CD4-positive, alpha-beta T cell (primary cell): ENCODE data around the gene TNP1. TPM values are rescaled to one million over a fixed set of nuclear protein-coding genes. Genes with fewer than 3 reads are reported as not detected.

Source experiments
- ATAC-seq: fragments of 200-7000 bp; cut with Tn5 transposase; one replicate; pipeline ENCODE4 v1.10.0; 2022; ENCODE audit warnings: mild to moderate bottlenecking; ENCODE audit not compliant: poor library complexity
- CTCF ChIA-PET: fragments of 350-600 bp; sonication (Branson Sonifier 250); formaldehyde crosslinking; loops from one replicate; lab custom pipeline; 2021; ENCODE audit warnings: antibody characterized with exemption, inconsistent platforms; lab: Charles Lee
- POLR2A ChIA-PET: fragments of 350-600 bp; sonication (Branson Sonifier 250); formaldehyde crosslinking; loops from one replicate; lab custom pipeline; 2021; ENCODE audit warnings: antibody characterized with exemption, inconsistent platforms; lab: Charles Lee
- DNase-seq, 14 experiments: peaks; one replicate each; pipeline ENCODE4 v3.0.0-alpha.2; 2013 to 2020; ENCODE audit warnings: mixed read lengths in 2 of 14
- H3K27ac ChIP-seq, 2 donors: one replicate each; pipeline versions ENCODE4 v1.5.1 to v1.7.0; 2013; ENCODE audit warnings: low read length in 2 of 2, low read depth in 1 of 2, mild to moderate bottlenecking in 1 of 2
- H3K27me3 ChIP-seq, 2 experiments: 1 replicate in 1 of 2; 2 replicates in 1 of 2; pipeline versions ENCODE4 v1.6.1 to v1.7.0; 2013; ENCODE audit warnings: low read length in 2 of 2, control low read depth in 1 of 2, mild to moderate bottlenecking in 1 of 2, moderate library complexity in 1 of 2; ENCODE audit not compliant: insufficient read depth in 2 of 2, control insufficient read depth in 1 of 2
- H3K36me3 ChIP-seq: one replicate; pipeline ENCODE4 v1.6.1; 2013; ENCODE audit warnings: low read length, control low read depth; ENCODE audit not compliant: insufficient read depth
- H3K4me1 ChIP-seq: one replicate; pipeline ENCODE4 v1.6.1; 2013; ENCODE audit warnings: low read length, control low read depth; ENCODE audit not compliant: insufficient read depth
- H3K4me3 ChIP-seq: one replicate; pipeline ENCODE4 v1.5.1; 2013; ENCODE audit warnings: mild to moderate bottlenecking, low read length, moderate library complexity
- H3K9me3 ChIP-seq, 2 experiments: 1 replicate in 1 of 2; 2 replicates in 1 of 2; pipeline versions ENCODE4 v1.6.1 to v1.7.0; 2013; ENCODE audit warnings: low read length in 2 of 2, mild to moderate bottlenecking in 2 of 2, control low read depth in 1 of 2, moderate library complexity in 1 of 2; ENCODE audit not compliant: control insufficient read depth in 1 of 2, insufficient read depth in 1 of 2
- H3K27ac Mint-ChIP-seq: one replicate; pipeline ENCODE4 v1.8.0; 2020; ENCODE audit warnings: mixed read lengths
- H3K27me3 Mint-ChIP-seq: one replicate; pipeline ENCODE4 v1.8.0; 2021; ENCODE audit warnings: mixed read lengths
- H3K36me3 Mint-ChIP-seq: one replicate; pipeline ENCODE4 v1.8.0; 2021; ENCODE audit warnings: low read depth, mixed read lengths
- H3K4me1 Mint-ChIP-seq: one replicate; pipeline ENCODE4 v1.8.0; 2021; ENCODE audit warnings: low read depth, mixed read lengths
- H3K4me3 Mint-ChIP-seq: one replicate; pipeline ENCODE4 v1.8.0; 2020; ENCODE audit warnings: mild to moderate bottlenecking, mixed read lengths
- H3K9me3 Mint-ChIP-seq: one replicate; pipeline ENCODE4 v1.8.0; 2020; ENCODE audit warnings: mixed read lengths
- intact Hi-C, 2 experiments: fragments of 100-400 bp; cut with DNase I in 1 of 2; cut with micrococcal nuclease in 1 of 2; formaldehyde crosslinking; loops; one replicate each; pipeline versions ENCODE4 v1.15.1 to v1.9.0; 2023 to 2025; cut with DNase I, micrococcal nuclease
- total RNA-seq, 174 experiments: library from RNA in 2 of 174; stranded (reverse) in 2 of 174; gene quantifications; one replicate each; pipeline ENCODE4 v1.2.3 and lab custom pipeline; 2021 to 2026
- TF ChIP-seq, protein P1 (sequence below): fragments of 200-600 bp; IDR thresholded peaks from one replicate; pipeline ENCODE4 v1.8.0; 2022; ENCODE audit warnings: antibody characterized with exemption, mild to moderate bottlenecking

The TNP1 gene
- total RNA-seq, 2 experiments from 2014 or later = not detected

DNA sequence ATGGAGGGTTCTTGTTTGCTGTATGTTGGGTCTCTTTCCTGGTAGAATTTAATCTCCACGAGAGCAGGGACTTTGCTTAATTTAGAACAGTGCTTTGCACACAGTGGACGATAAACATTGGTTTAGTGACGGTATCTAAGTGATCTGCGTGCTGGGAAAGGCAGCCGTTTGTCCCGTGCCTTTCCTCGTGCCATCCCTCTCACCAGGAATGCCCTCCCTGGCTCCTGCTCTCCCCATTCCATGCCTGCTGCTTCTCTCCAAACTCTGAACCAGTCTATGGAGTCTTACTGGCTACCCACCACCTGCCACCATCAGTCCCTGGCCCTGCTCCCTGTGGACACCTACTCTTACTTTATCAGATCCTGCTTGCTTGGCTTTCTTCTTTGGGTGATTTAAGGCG is 27.3 kb upstream of the TNP1 start:
- TF ChIP-seq, protein P1, sequence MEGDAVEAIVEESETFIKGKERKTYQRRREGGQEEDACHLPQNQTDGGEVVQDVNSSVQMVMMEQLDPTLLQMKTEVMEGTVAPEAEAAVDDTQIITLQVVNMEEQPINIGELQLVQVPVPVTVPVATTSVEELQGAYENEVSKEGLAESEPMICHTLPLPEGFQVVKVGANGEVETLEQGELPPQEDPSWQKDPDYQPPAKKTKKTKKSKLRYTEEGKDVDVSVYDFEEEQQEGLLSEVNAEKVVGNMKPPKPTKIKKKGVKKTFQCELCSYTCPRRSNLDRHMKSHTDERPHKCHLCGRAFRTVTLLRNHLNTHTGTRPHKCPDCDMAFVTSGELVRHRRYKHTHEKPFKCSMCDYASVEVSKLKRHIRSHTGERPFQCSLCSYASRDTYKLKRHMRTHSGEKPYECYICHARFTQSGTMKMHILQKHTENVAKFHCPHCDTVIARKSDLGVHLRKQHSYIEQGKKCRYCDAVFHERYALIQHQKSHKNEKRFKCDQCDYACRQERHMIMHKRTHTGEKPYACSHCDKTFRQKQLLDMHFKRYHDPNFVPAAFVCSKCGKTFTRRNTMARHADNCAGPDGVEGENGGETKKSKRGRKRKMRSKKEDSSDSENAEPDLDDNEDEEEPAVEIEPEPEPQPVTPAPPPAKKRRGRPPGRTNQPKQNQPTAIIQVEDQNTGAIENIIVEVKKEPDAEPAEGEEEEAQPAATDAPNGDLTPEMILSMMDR = no peak
- H3K9me3 ChIP-seq = peaks cover 0 to 5% of the 10 kb centered on the region in 2 experiments
- ChIA-PET POLR2A (no interaction called here), CTCF (no interaction called here)
- H3K36me3 Mint-ChIP-seq = no peaks in the 10 kb centered on the region
- H3K36me3 ChIP-seq = no peaks in the 10 kb centered on the region
- no peaks in the 10 kb centered on the region for H3K4me1 Mint-ChIP-seq
- H3K27ac ChIP-seq = no peak overlapping the region
- no peaks in the 10 kb centered on the region for H3K4me1 ChIP-seq
- no peaks in the 10 kb centered on the region for H3K9me3 Mint-ChIP-seq
- no peak overlapping the region for H3K27ac Mint-ChIP-seq
- no peaks in the 10 kb centered on the region for H3K27me3 Mint-ChIP-seq
- intact Hi-C loops = loop anchor here in 1 of 2 experiments (2.0 kb wide), 1 partner anchor 22 kb away; no protein-coding TSS in a partner anchor
- H3K27me3 ChIP-seq = no peaks in the 10 kb centered on the region
- ATAC-seq (no peak), DNase-seq (no peak)
- no peak overlapping the region for H3K4me3 Mint-ChIP-seq
- H3K4me3 ChIP-seq = no peak overlapping the region

DNA sequence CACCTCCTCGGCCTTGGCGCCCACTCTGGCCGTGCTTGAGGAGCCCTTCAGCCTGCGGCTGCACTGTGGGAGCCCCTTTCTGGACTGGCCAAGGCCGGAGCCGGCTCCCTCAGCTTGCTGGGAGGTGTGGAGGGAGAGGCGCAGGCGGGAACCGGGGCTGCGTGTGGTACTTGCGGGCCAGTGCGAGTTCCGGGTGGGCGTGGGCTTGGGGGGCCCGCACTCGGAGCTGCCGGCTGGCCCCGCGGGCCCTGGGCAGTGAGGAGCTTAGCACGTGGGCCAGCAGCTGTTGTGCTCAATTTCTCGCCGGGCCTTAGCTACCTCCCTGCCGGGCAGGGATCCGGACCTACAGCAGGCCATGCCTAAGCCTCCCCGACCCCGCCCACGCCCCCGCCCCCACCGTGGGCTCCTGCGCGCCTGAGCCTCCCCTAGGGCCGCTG is 25.3 kb upstream of the TNP1 start:
- Histone ChIP-seq H3K27ac (no peak overlapping the region), H3K4me1 (no peaks in the 10 kb centered on the region), H3K27me3 (no peaks in the 10 kb centered on the region), H3K4me3 (no peak overlapping the region), H3K36me3 (no peaks in the 10 kb centered on the region), H3K9me3 (peaks cover 0 to 5% of the 10 kb centered on the region in 2 experiments)
- H3K9me3 Mint-ChIP-seq = no peaks in the 10 kb centered on the region
- no peaks in the 10 kb centered on the region for H3K27me3 Mint-ChIP-seq
- intact Hi-C loops = no loop called here
- no peak overlapping the region for H3K4me3 Mint-ChIP-seq
- no peak for DNase-seq
- peaks cover 2% of the 10 kb centered on the region for H3K4me1 Mint-ChIP-seq
- no peak for ATAC-seq
- TF ChIP-seq, protein P1 = no peak
- H3K27ac Mint-ChIP-seq = no peak overlapping the region
- H3K36me3 Mint-ChIP-seq = no peaks in the 10 kb centered on the region
- ChIA-PET CTCF (no interaction called here), POLR2A (no interaction called here)

- no peak overlapping the region for H3K27ac Mint-ChIP-seq
- peaks cover 7% of the 10 kb centered on the region for H3K4me1 Mint-ChIP-seq
- POLR2A ChIA-PET = no interaction called here
- H3K4me3 ChIP-seq = no peak overlapping the region
- H3K27me3 Mint-ChIP-seq = peaks cover 4% of the 10 kb centered on the region
- H3K27me3 ChIP-seq = no peaks in the 10 kb centered on the region
- no peaks in the 10 kb centered on the region for H3K4me1 ChIP-seq
- H3K9me3 ChIP-seq = peaks cover 0 to 5% of the 10 kb centered on the region in 2 experiments
- no peak for ATAC-seq
- TF ChIP-seq, protein P1 = no peak
- H3K4me3 Mint-ChIP-seq = no peak overlapping the region
- DNase-seq = no peak
- H3K9me3 Mint-ChIP-seq = no peaks in the 10 kb centered on the region
- no peaks in the 10 kb centered on the region for H3K36me3 ChIP-seq
- H3K27ac ChIP-seq = no peak overlapping the region
- CTCF ChIA-PET = no interaction called here
- no peaks in the 10 kb centered on the region for H3K36me3 Mint-ChIP-seq
- intact Hi-C loops = no loop called here
Measured at GRCh38 chr2:216884347-216884746, 24.5 kb upstream of the TNP1 start.
